Heart left ventricle (tissue), 16 donors: ENCODE results near the gene MYO18B. TPM values are rescaled to one million over a fixed set of nuclear protein-coding genes. Genes with fewer than 3 reads are reported as not detected.
A peak's percentile ranks its signal among the peaks of the same experiment; 100 is the strongest.

Experiments used
- ATAC-seq, 4 donors: fragments of 200-7000 bp; cut with Tn5 transposase; one replicate each; pipeline ENCODE4 v1.9.1; 2020 to 2022; ENCODE audit warnings: moderate library complexity in 4 of 4, mild to moderate bottlenecking in 3 of 4, moderate number of reproducible peaks in 1 of 4
- DNase-seq, 5 donors: peaks; one replicate each; pipeline ENCODE4 v3.0.0-alpha.2; 2020
- H3K27ac ChIP-seq, 12 donors: fragments of 200-600 bp; sonication (generic) in 4 of 12; one replicate each; pipeline versions ENCODE4 v1.5.0 to v1.8.0; 2016 to 2022; ENCODE audit warnings: mild to moderate bottlenecking in 2 of 12
- H3K27me3 ChIP-seq, 9 donors: fragments of 200-600 bp; sonication (generic) in 2 of 9; one replicate each; pipeline versions ENCODE4 v1.5.1 to v1.8.0; 2016 to 2022; ENCODE audit warnings: mild to moderate bottlenecking in 3 of 9
- H3K36me3 ChIP-seq, 9 donors: fragments of 200-600 bp; sonication (generic) in 2 of 9; one replicate each; pipeline versions ENCODE4 v1.5.0 to v1.8.0; 2018 to 2022; ENCODE audit warnings: mild to moderate bottlenecking in 2 of 9
- H3K4me1 ChIP-seq, 12 donors: fragments of 200-600 bp; sonication (generic) in 4 of 12; one replicate each; pipeline versions ENCODE4 v1.5.0 to v1.8.0; 2016 to 2022; ENCODE audit warnings: mild to moderate bottlenecking in 3 of 12
- H3K4me3 ChIP-seq, 12 donors: fragments of 200-600 bp; sonication (generic) in 4 of 12; one replicate each; pipeline versions ENCODE4 v1.5.0 to v1.8.0; 2017 to 2022; ENCODE audit warnings: mild to moderate bottlenecking in 9 of 12, moderate library complexity in 4 of 12
- H3K9me3 ChIP-seq, 12 donors: fragments of 200-600 bp; sonication (generic) in 4 of 12; one replicate each; pipeline versions ENCODE4 v1.5.0 to v1.8.0; 2016 to 2022; ENCODE audit warnings: mild to moderate bottlenecking in 1 of 12
- CTCF ChIP-seq, 12 donors: fragments of 200-600 bp; sonication (generic) in 4 of 12; IDR thresholded peaks; one replicate each; pipeline versions ENCODE4 v1.5.0 to v1.8.0; 2018 to 2022; ENCODE audit warnings: antibody characterized with exemption in 12 of 12, mild to moderate bottlenecking in 5 of 12
- POLR2A ChIP-seq, 2 donors: fragments of 450-650 bp; IDR thresholded peaks; one replicate each; pipeline ENCODE4 v1.6.1; 2017; ENCODE audit warnings: antibody characterized with exemption in 2 of 2, mild to moderate bottlenecking in 2 of 2, moderate library complexity in 2 of 2
- WGBS, 4 donors: extraction: QIAGEN DNeasy Blood & Tissue Kit in 2 of 4; methylation state at CpG; one replicate each; pipeline versions ENCODE4 v1.1.5 to v1.1.7; 2013 to 2018; 5-methylcytosine and 5-hydroxymethylcytosine counted together
- intact Hi-C, 10 donors: fragments of 100-400 bp; cut with DNase I; formaldehyde crosslinking; loops; one replicate each; pipeline versions ENCODE4 v1.11.1 to v1.14.2; 2022
- polyA plus RNA-seq, 2 donors: library from polyadenylated mRNA; stranded (reverse); fragments of 200-250 nt; gene quantifications; one replicate each; pipeline ENCODE4 v1.2.3, GENCODE V29; 2013
- total RNA-seq, 9 donors: library from RNA; depleted of rRNA in 2 of 9; stranded (reverse); fragments of >200 nt in 2 of 9; fragmentation: NEBNext Ultra II Directional in 3 of 9; extraction: Animal tissue kit (Norgen Biotek cat#: 25700) in 3 of 9; gene quantifications; one replicate each; pipeline versions ENCODE4 v1.1.0 to v1.2.4, GENCODE V29; 2016 to 2023
- donor health status: ischemic (EF 13 %, LVEDD 7.1; RV severe dilation, severe dysfunction).
- donor health status: healthy with polysubstance abuse.
- donor health status: DM: no; HTN: yes; CAD: no.
- donor health status: DM: no; HTN: no; CAD: no.
- donor health status: ischemic (EF 25% LVEDD 6.9; RV normal size, moderate dysfunction).
- donor health status: ischemic (EF 25% LVEDD 5.7; RV mildly dilated, moderate dysfunction).
- donor health status: healthy.
- donor health status: DM: yes; HTN: yes; CAD: no.
- donor health status: ischemic (EF 35%, LVEDD 5.7; RV mildly dilated, moderate dysfunction).
- donor health status: nonischemic (EF 11% LVEDD 7.7; RV severe dilation, severe dysfunction).
- donor health status: DM: yes; HTN: yes; CAD: no.
- donor health status: PGD.
- donor health status: ischemic (EF 29% LVEDD 5.4; RV normal size, mild dysfunction).
- donor health status: nonischemic (EF 23%, LVEDD 6.1; RV moderate dilation, normal function).

MYO18B gene
- total and polyA plus RNA-seq, 11 donors, result 140 to 301 (median 193) TPM

- WGBS, 4 donors, result 86 to 91% (median 88%) methylated on average over 5 to 9 of the region's 9 CpGs
- intact Hi-C loops, result loop anchor here in 4 of 10 donors (5.0 to 10.0 kb wide), 3 partner anchors 73 to 557 kb away; no protein-coding TSS in a partner anchor
- no peak overlapping the region for H3K27ac ChIP-seq
- H3K4me1 ChIP-seq, result peaks cover 0 to 8% (median 0%) of the 10 kb centered on the region in 12 donors
- H3K9me3 ChIP-seq, result no peaks in the 10 kb centered on the region
- H3K36me3 ChIP-seq, result peaks cover 0 to 90% (median 24%) of the 10 kb centered on the region in 9 donors
- H3K27me3 ChIP-seq, result no peaks in the 10 kb centered on the region
- DNase-seq (no peak), ATAC-seq (no peak)
- TF ChIP-seq CTCF (IDR thresholded peaks at IDR 0.05) (no peak), POLR2A (IDR thresholded peaks at IDR 0.05) (no peak)
- no peak overlapping the region for H3K4me3 ChIP-seq
These were observed 35.4 kb downstream of the MYO18B start for GRCh38 chr22:25777411-25777810.

GRCh38 chr22:25777870-25778269, 35.9 kb downstream of the MYO18B start:
- peaks cover 0 to 8% (median 0%) of the 10 kb centered on the region in 12 donors for H3K4me1 ChIP-seq
- TF ChIP-seq CTCF (IDR thresholded peaks at IDR 0.05) (peak in 6 of 12 donors; percentile 19 to 39 (median 23)), POLR2A (IDR thresholded peaks at IDR 0.05) (no peak)
- H3K36me3 ChIP-seq, result peaks cover 0 to 90% (median 29%) of the 10 kb centered on the region in 9 donors
- no peak for ATAC-seq
- no peak overlapping the region for H3K27ac ChIP-seq
- no peaks in the 10 kb centered on the region for H3K27me3 ChIP-seq
- 29 to 33% (median 32%) methylated on average over 8 of the region's 8 CpGs for WGBS, 4 donors
- intact Hi-C loops, result loop anchor here in 4 of 10 donors (5.0 to 10.0 kb wide), 3 partner anchors 73 to 557 kb away; no protein-coding TSS in a partner anchor
- H3K4me3 ChIP-seq, result no peak overlapping the region
- no peak for DNase-seq
- H3K9me3 ChIP-seq, result no peaks in the 10 kb centered on the region

GRCh38 chr22:25779426-25779825, 37.4 kb downstream of the MYO18B start:
- no peak overlapping the region for H3K4me3 ChIP-seq
- no peak overlapping the region for H3K27ac ChIP-seq
- intact Hi-C loops, result loop anchor here in 4 of 10 donors (5.0 to 10.0 kb wide), 3 partner anchors 75 to 555 kb away; no protein-coding TSS in a partner anchor
- TF ChIP-seq CTCF (IDR thresholded peaks at IDR 0.05), result no peak
- no peak for TF ChIP-seq POLR2A (IDR thresholded peaks at IDR 0.05)
- H3K9me3 ChIP-seq, result no peaks in the 10 kb centered on the region
- H3K27me3 ChIP-seq, result no peaks in the 10 kb centered on the region
- peaks cover 0 to 8% (median 0%) of the 10 kb centered on the region in 12 donors for H3K4me1 ChIP-seq
- peaks cover 0 to 90% (median 36%) of the 10 kb centered on the region in 9 donors for H3K36me3 ChIP-seq
- ATAC-seq, result no peak
- 84 to 98% (median 94%) methylated on average over 2 of the region's 2 CpGs for WGBS, 4 donors
- no peak for DNase-seq

- DNase-seq (peak in 1 of 5 donors; percentile 53), ATAC-seq (peak in 1 of 4 donors; percentile 8)
- intact Hi-C loops, result loop anchor here in 5 of 10 donors (5.0 to 10.0 kb wide), 4 partner anchors 75 to 555 kb away; no protein-coding TSS in a partner anchor
- Histone ChIP-seq H3K36me3 (peaks cover 0 to 95% (median 40%) of the 10 kb centered on the region in 9 donors), H3K4me3 (no peak overlapping the region), H3K9me3 (no peaks in the 10 kb centered on the region), H3K4me1 (peaks cover 0 to 8% (median 0%) of the 10 kb centered on the region in 12 donors), H3K27ac (no peak overlapping the region), H3K27me3 (no peaks in the 10 kb centered on the region)
- WGBS, 4 donors, result 80 to 89% (median 84%) methylated on average over 6 to 13 of the region's 13 CpGs
- TF ChIP-seq CTCF (IDR thresholded peaks at IDR 0.05) (no peak), POLR2A (IDR thresholded peaks at IDR 0.05) (no peak)
These were observed 37.9 kb downstream of the MYO18B start for GRCh38 chr22:25779890-25780289.
